HG02642 (cell line): Measurements from ENCODE around the gene APRT.

ENCODE experiments used
- ATAC-seq: cut with Tn5 transposase; IDR thresholded peaks from one replicate; pipeline ENCODE4 v1.9.1; 2021; ENCODE audit warnings: mild to moderate bottlenecking; ENCODE audit not compliant: unreplicated experiment, poor library complexity

APRT gene

GRCh38 chr16:88761830-88762229 is 49.9 kb downstream of the APRT start:
- ATAC-seq = no peak

DNA sequence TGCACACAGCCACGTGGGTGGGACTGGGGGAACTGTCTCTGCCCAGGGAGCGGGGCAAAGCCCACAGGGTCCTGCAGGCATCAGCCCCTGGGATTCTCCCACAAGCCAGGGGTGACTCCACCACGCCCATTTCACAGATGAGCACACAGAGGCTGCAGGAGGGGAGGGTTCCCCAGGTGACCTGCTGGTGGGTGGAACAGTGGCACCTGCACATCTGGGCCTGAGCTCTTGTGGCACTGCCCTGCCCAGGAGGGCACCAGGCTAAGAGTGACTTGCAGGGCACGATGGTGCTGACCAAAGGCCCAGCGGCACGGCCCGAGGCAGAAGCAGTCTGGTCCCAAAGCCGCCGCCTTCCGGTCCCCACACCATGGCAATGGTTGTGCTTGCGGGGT is 50.6 kb downstream of the APRT start:
- ATAC-seq = no peak

DNA sequence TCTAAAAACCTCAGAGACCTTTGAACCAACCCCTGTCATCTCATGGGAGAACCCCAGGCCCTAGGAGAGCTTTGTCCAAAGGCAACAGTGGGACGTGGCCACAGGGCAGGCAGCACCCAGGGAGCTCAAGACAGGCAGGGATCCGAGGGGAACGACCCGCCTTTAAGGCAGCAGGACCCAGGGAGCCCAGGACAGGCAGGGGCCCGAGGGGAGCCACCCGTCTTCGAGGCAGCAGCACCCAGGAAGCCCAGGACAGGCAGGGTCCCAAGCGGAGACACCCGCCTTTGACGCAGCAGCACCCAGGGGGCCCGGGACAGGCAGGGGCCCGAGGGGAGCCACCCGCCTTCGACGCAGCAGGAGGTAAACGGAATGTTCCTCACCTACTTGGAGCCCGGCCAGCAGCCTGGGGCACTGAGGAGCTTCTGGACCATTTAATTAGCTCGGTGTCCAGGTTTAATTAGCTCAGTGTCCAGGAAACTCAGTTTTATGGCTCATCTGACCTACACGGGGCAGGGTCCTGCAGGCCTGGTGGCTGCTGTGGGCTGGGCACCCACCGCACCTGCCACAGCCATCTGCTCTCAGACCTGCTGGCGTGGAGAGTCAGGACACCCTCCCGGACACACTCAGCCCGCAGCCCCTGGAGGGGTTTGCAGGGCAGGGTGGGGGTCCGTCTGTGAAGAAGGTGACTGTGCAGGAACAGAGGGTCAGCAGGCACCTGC is 51.1 kb downstream of the APRT start:
- no peak for ATAC-seq

DNA sequence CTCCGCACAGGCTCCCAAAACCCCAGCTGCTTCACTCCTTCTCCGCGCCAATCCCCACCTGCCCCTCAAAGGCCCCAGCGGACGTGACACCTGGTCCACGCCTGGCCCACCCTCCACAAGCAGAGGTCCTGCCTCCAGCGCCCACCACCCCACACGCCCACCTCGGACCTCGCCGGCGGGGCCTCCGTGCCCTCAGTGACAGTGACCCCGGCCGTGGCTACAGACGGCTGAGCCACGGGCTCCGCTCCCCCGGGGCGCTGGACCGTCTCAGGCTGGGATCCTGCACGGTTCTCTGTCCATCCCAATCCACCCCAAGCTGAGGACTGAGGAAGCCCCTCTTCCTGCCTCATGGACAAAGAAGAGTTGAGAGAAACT is 51.8 kb downstream of the APRT start:
- no peak for ATAC-seq
